ENCODE measurements around the gene GYG2.
A peak's percentile ranks its signal among the peaks of the same experiment; 100 is the strongest.

Gene GYG2

DNA sequence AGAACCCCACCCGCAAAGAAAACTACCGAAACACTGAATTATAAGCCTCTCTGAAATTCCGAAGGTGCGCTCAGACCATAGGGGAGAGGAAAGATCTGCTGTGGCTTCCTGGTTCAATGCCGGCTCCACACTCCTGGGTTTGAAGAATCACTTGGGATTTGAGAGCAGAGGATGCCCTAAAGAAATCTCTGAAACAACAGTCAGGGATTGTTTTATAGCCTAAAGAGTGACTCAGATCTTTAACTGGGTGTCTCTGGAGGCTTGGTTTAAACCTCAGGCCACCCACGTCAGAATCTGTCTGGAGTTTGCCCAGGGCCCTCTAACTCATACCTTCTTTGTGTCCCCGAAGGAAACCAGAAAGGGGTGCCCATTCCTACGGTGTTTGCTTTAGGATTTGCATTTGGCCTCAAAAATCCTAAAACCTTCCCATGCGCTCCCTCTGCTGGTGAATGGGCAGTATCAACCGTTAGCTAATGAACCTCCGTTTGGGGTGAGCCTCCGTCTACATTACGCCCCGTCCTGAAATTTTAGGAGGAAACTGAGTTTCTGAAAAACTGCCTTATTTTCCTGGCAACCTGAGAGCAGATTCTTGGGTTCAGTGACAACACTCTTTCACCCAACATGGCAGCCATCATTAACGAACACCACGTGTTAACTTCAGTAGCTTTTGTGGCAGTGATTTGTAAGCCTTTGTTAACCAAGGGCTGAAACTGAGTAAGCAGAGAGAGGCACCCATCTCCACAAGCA lies 16.4 kb upstream of the GYG2 start:
- DNase-seq (ENCODE audit: low read depth in 3 of 3) = peak; percentile 3 to 25 (median 3)

GRCh38 chrX:2817036-2817435 lies 11.7 kb upstream of the GYG2 start:
- no peak for DNase-seq (ENCODE audit: low read depth in 3 of 3)

DNA sequence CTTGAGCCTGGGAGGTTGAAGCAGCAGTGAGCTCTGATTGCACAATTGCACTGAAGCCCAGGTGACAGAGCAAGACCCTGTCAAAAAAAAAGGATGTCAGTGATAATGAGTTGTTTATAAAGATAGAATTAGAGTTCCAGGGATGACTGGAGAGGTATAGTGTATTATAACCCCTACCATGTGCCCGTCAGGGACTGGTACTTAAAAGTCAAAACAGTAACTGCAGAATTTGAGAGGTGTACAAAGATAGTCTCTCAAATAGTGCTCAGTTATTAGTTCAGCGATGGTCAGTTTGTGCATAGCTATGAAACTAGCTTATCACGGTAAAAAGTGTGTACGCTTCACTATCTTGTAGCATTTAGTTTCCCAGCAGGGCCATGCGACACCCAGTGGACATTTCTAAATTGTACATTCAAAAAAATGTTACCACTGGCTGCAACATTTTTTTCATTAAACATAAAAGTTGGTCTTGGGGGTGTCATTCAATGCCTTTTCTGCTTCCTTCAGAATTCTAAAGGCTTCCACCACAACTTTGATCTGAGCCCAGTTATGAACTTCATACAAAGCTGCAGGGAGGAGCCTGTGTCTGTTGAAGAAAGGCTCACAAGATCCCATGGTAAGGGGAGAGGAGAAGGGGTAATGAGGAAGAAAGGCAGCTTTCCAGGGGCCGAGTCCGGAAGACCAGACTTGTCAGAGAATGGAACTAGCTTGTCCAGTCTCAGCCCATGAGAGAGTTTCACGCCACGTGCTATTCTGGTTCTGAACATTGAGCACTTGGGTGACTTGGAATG lies 9.2 kb upstream of the GYG2 start:
- no peak for DNase-seq (ENCODE audit: low read depth in 3 of 3)

DNA sequence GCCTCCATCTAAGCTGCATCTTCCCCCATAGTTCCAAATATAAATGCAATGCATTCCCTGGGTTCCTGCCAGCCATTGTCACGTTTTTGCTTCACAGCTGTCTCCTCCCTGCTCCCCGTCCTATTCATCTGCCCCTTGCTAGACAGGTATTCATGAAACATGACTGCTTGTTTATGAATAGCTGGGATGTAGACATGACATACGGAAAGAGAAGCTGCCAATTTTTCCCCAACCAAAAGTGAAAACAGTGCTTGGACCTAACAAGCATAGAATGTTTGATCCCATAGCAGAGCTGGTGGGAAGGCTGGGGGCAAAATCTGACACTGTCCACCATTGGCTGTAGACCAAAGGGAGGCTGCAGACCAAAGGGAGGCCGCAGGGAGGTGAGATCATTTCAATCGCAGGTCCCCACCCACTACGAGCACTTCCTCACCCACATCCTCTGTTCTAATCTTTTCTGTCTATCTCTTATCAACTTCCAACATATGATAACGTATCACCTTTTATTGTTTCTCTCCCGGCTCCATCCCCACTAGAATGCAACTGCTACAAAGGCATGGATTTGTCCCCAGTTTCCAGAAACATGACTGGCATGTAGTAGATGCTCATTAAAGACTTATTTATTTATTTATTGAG lies 8.5 kb upstream of the GYG2 start:
- DNase-seq (ENCODE audit: low read depth in 3 of 3) = no peak

DNA sequence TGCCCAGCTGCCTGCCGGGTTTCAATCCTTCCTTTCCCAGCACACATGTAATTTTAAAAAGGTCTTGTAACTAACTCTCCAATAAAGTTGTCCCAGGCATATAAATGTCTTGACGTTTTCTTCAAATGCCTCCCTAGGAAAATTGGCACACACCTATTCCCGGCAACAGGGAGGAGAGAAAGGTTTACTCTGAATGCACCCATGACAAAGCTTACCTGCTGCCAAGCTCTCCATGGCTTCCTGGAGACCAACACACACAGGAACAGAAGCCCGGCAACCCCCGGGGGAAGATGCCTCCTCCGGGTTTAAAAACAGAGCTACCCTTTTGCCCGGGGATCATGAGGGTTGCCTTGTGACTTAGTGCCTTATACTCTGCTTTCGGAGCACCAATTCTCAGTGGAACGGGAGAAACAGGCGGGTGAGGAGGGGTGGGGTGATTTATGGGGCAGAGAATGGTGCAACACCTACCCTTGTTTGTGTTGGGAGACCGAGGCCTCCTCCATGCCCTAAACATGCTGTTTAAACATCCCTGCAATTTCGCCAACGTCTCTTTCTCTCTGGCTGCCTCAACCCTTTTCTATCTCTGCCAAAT lies 4.8 kb upstream of the GYG2 start:
- DNase-seq (ENCODE audit: low read depth in 3 of 3) = no peak

GRCh38 chrX:2824886-2825285 lies 3.8 kb upstream of the GYG2 start:
- no peak for DNase-seq (ENCODE audit: low read depth in 3 of 3)

DNA sequence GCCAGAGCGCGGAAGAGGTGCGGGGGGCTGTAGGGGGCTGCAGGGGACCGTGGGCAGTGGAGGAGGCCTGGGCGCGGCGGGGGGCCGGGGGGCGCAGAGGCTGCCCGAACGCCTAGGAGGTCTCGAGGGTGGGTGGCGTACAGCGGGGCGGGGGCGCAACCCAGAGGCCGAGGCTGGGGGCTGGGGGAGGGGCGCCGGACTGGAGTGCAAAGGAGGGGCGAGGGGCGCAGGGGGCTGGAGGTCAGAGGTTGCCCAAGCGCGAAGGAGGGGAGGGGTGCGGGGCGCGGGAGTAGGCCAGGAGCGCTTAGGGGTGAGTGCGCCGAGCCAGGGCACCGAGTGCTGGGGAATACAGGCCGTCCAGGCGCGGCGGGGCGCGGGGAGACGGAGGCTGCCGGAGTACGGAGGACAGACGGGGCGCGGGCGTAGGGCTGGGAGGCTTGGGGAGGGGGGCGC lies 255 bp downstream of the GYG2 start:
- no peak for DNase-seq (ENCODE audit: low read depth in 3 of 3)

DNA sequence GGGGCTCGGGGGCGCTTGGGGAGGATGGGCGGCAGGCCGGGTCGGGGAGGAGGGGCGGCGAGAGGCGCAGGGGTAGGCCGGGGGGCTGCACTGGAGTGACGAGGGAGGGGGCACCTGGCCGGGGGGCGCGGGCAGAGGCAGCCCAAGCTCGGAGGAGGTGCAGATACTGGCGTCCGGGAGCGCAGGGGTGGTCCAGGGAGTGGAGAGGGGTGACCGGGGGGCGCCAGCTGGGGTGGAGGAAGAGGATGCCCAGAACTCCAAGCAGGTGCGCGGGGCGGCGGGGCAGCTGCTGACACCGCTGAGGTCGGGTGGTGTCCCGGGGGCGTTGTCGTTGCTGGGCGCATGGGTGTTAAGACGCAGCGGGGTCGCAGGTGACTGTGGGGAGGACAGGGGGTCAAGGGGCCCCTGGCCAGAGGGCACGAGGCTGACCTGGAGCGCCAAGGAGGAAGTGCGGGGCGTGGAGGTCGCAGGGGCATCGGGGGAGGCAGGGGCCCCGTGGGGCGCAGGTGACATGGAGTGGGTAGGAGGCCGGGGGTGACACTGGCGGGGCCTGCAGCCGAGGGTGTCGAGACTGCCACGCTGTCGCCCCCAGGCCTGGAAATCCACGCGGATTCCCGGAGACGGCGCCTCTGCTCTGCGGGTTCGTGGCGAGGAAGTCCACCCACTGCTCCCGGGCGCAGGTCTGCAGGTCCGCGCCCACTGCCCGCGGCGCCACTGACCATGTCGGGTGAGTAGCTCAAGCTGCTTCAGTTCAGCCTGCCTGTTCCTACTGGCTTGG lies 928 bp downstream of the GYG2 start:
- DNase-seq (ENCODE audit: low read depth in 3 of 3) = no peak

DNA sequence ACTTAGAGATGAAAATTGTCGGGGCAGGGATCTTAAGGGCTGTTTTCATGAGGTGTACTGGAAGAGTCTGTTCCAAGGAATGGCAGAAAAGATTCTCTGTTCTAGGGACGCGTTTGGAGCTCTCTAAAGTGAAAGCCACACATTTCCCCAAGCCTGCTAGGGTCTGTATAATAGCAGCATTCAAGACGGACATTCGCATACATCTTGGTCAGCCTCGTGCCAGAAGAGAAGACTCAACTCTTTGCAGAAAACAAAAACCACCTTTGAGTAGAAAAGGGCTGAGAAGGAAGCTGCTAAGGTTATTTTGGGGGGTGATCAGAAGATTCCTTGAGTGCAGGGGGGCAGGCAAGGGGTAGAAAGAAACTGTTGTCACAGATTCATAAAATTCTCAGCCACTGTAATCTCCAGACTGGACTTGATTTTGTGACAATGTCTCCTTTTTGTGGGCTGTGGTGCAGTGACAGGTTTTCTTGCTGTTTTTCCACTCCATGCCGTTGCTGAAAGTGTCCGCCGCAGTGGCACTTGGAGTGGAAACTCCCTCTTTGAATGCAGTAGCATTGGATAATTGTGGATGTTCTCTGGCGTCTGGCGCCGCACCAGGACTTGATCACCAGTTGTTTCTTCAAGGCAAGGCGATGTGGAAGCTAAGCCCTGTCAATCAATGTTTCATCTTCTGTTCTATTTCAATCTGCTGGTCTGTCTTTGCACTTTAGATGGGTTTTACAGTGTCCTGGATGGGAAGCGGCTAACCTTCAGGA lies 2.9 kb downstream of the GYG2 start:
- no peak for DNase-seq (ENCODE audit: low read depth in 3 of 3)

GRCh38 chrX:2837961-2838360 lies 9.2 kb downstream of the GYG2 start:
- no peak for DNase-seq (ENCODE audit: low read depth in 3 of 3)

DNA sequence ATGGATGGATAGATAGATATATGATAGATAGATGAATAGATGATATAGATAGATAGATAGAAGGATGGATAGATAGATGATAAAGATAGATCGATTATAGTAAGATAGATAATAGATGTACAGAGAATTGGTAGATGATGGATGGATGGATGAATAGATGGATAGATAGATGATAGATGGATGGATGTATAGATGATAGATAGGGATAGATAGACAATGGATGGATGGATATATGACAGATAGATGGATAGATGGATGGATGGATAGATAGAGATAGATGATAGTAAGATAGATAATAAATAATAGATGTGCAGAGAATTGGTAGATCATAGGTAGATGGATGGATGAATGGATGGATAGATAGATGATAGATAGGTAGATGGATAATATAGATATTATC lies 12.2 kb downstream of the GYG2 start:
- DNase-seq (ENCODE audit: low read depth in 3 of 3) = no peak

DNA sequence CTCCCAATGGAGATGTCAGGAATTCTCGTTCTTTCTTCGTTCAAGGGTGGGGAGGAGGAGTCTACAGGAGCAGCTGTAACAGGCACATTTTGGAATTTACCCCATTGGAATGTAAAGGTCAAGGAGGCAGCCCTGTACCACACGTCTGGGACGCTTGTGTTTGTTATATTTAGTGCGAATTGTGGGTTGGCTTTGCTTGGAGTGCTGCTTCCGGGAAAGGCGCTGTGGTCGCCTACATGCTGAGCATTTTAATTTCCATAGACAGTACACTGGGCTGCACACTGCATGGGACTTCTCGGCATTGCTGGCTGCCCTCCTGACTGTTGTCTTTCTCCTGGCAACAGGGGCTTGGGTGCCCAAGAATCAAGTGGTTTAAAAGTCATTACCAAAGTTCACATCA lies 12.8 kb downstream of the GYG2 start:
- DNase-seq (ENCODE audit: low read depth in 3 of 3) = no peak

DNA sequence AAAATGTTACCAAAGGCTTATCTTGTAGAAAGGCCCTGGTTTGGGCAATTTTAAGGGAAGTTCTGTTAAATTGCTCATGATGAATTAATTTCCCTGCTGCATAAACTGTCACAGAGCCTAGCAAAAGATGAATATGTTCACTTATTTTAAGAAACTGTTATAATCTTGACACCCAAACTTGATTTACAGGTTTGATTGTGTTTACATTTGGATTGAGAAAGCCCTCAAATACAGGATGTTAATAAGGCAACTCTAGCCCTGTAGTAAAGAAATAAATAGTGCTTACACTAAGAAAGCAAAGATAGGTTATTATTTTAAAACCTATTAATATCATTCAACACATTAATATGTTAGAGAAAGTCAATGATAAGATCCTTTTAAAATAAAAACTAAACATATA lies 18.3 kb downstream of the GYG2 start:
- no peak for DNase-seq (ENCODE audit: low read depth in 3 of 3)

DNA sequence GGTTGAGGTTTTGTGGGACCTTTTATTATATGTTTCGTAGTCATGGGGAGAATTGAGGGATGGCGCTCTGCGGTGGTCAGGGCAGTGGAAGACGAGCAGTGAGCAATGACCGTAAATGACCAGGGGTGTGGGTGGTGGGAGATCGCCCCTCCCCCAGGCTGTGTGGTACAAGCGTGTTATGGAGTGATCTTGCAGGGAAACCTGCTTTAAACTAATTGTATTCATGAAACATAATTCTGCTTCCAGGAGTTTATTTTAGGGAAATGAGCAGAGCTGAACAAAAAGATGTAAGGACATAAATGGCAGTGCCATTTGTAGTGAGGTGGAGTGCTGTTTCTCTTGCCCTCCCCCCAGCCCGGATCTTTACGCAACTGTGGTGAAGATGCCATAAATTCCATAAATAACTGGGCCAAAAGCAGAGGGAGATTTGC lies 20.2 kb downstream of the GYG2 start:
- no peak for DNase-seq (ENCODE audit: low read depth in 3 of 3)

DNA sequence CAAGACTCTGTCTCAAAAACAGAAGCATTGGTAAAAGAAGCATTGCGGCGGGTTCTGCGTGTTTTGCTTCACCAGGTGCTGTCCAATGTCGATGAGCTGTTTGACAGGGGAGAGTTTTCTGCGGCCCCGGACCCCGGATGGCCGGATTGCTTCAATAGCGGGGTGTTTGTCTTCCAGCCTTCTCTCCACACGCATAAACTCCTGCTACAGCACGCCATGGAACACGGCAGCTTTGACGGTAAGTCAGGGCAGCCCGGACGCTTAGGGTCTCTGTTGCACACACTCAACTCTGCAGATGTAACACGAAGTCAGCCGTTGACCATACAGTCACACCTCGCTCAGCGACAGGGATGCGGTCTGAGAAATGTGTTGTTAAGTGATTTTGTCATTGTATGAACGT lies 26.2 kb downstream of the GYG2 start:
- no peak for DNase-seq (ENCODE audit: low read depth in 3 of 3)

DNA sequence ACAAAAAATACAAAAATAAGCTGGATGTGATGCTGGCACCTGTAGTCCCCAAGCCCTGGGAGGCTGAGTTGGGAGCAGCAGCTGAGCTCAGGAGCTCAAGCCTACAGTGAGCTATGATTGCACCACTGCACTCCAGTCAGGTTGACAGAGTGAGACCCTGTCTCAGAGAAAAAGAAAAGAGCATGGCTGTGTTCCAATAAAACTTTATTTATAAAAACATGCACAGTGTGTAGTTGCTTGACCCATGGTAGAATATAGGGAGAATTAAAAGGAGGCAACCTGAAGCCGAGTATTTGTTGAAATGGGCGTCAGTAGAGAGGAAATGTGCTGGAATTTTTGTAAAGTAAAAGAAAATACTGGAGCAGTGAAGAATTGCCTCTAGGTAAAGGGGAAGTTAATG lies 27.0 kb downstream of the GYG2 start:
- no peak for DNase-seq (ENCODE audit: low read depth in 3 of 3)

GRCh38 chrX:2857566-2857965 lies 28.8 kb downstream of the GYG2 start:
- DNase-seq (ENCODE audit: low read depth in 3 of 3) = no peak

GRCh38 chrX:2859197-2859797 lies 30.6 kb downstream of the GYG2 start:
- DNase-seq (ENCODE audit: low read depth in 3 of 3) = no peak

GRCh38 chrX:2862404-2862803 lies 33.7 kb downstream of the GYG2 start:
- no peak for DNase-seq (ENCODE audit: low read depth in 3 of 3)

DNA sequence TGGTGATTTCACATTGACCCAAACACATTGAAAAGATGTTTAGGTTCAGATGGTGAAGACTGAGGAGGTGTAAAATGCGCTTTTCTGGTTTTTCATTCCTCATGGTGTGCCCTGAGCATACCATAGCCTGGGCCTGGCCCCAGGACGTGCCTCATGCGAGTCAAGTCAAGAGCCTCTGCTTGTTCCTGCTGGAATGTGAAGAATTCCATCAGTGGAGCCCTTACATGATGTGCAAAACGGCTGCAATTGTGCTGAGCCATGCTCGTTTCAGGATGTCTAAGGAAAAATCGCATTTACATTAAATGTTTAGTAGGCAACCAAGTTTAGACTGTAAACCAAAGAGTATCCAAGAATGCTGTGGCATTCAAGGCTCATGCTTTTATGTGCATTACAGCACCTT lies 34.9 kb downstream of the GYG2 start:
- no peak for DNase-seq (ENCODE audit: low read depth in 3 of 3)
